ENCODE results near the gene GRID1. TPM values are rescaled to one million over a fixed set of nuclear protein-coding genes. Genes with fewer than 3 reads are reported as not detected.

The GRID1 gene
- total and polyA plus RNA-seq, 10 of the 15 experiments (the other 5 are each of a cell fraction or from before 2014, with no cell fraction given), result 0.04 to 0.62 (median 0.08) TPM; not detected in 5

GRCh38 chr10:86227501-86228258 is 138.9 kb downstream of the GRID1 start:
- CTCF ChIA-PET, result no interaction called here
- no peaks in the 10 kb centered on the region for H4K20me1 ChIP-seq (ENCODE audit: control insufficient read depth, insufficient read depth)
- WGBS (ENCODE audit: insufficient coverage, insufficient replicate concordance, low lambda C conversion rate, missing lambda C conversion rate), result 28% methylated on average over 5 of the region's 6 CpGs
- H3K27me3 ChIP-seq (replicated peaks in 1 of 2; ENCODE audit: control insufficient read depth in 2 of 2, insufficient read depth in 2 of 2, low read length in 1 of 2), result no peaks in the 10 kb centered on the region; a peak in 1 of 4 replicates
- in situ Hi-C loops (cut with MboI) (no loop called here), intact Hi-C loops (cut with micrococcal nuclease; ENCODE audit: unreplicated experiment) (no loop called here)
- no peak for DNase-seq (ENCODE audit: low read depth, low spot score)
- RAD21 ChIA-PET (ENCODE audit: unreplicated experiment), result no interaction called here
- ATAC-seq, result no peak
- no peaks in the 10 kb centered on the region for H3K79me2 ChIP-seq (ENCODE audit: control insufficient read depth, insufficient read depth, low read length)
- H3K4me1 ChIP-seq (ENCODE audit: control insufficient read depth, insufficient read depth, low read length), result peaks cover 10% of the 10 kb centered on the region
- no TSS peak for BruUV-seq (replicated peaks)
- no peak overlapping the region for H3K9ac ChIP-seq (ENCODE audit: control insufficient read depth, insufficient read depth, low read length)
- no peak overlapping the region for H2AFZ ChIP-seq (ENCODE audit: control insufficient read depth, low read depth, low read length)
- H3K9me3 ChIP-seq (replicated peaks; ENCODE audit: control insufficient read depth, insufficient read depth, low read length), result no peaks in the 10 kb centered on the region
- FAIRE-seq, result no peak
- no peaks in the 10 kb centered on the region for H3K36me3 ChIP-seq (ENCODE audit: control insufficient read depth in 2 of 2, insufficient read depth in 2 of 2, low read length in 1 of 2)
- SMC1A ChIA-PET (ENCODE audit: uncharacterized antibody, unreplicated experiment), result no interaction called here
- H3K4me2 ChIP-seq (ENCODE audit: control insufficient read depth, insufficient read depth), result no peak overlapping the region
- POLR2A ChIA-PET, result no interaction called here
- TF ChIP-seq WRNIP1 (IDR thresholded peaks at IDR 0.05; ENCODE audit: borderline replicate concordance, low read depth, low read length), result no peak
- no peak for TF ChIP-seq TCF7 (IDR thresholded peaks at IDR 0.05; ENCODE audit: borderline replicate concordance)
- no peak for TF ChIP-seq CREB1 (IDR thresholded peaks at IDR 0.05; ENCODE audit: low read depth)
- TF ChIP-seq HDAC6 (IDR thresholded peaks at IDR 0.05; ENCODE audit: unreplicated experiment), result no peak
- no peak for TF ChIP-seq MAX (IDR thresholded peaks at IDR 0.05; ENCODE audit: low read depth, low read length)
- TF ChIP-seq IRF4 (IDR thresholded peaks at IDR 0.05; ENCODE audit: low read depth, low read length), result no peak
- no peak overlapping the region for H3K27ac ChIP-seq (ENCODE audit: control insufficient read depth, insufficient read depth)
- H3K4me3 ChIP-seq, result no peak overlapping the region

DNA sequence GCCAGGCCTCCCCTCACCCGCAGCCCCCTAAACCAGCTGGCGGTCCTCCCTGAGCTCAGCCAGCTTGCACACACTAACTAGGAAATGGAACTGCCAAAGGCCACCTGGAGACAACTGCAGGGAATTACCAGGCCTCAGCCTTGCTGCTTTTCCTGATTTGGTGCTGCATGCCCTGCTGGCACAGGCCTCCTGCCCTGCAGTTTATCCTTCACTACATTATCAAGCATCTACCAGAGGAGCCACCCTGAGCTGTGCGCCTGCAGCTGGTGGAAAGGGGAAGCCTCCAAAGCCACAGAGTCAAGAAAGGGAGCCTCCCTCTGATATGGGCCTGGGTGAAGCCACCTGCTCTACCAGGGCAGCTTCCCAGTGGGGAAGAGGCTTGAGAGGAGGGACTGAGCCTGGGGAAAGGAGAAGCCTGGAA is 139.8 kb downstream of the GRID1 start:
- in situ Hi-C loops (cut with MboI), result no loop called here
- Histone ChIP-seq H3K9me3 (replicated peaks; ENCODE audit: control insufficient read depth, insufficient read depth, low read length) (no peaks in the 10 kb centered on the region), H2AFZ (ENCODE audit: control insufficient read depth, low read depth, low read length) (no peak overlapping the region), H3K4me3 (no peak overlapping the region), H3K79me2 (ENCODE audit: control insufficient read depth, insufficient read depth, low read length) (no peaks in the 10 kb centered on the region), H3K27me3 (replicated peaks in 1 of 2; ENCODE audit: control insufficient read depth in 2 of 2, insufficient read depth in 2 of 2, low read length in 1 of 2) (no peaks in the 10 kb centered on the region; a peak in 1 of 4 replicates), H3K4me1 (ENCODE audit: control insufficient read depth, insufficient read depth, low read length) (peaks cover 10% of the 10 kb centered on the region), H3K36me3 (ENCODE audit: control insufficient read depth in 2 of 2, insufficient read depth in 2 of 2, low read length in 1 of 2) (no peaks in the 10 kb centered on the region), H3K9ac (ENCODE audit: control insufficient read depth, insufficient read depth, low read length) (no peak overlapping the region), H3K27ac (ENCODE audit: control insufficient read depth, insufficient read depth) (no peak overlapping the region), H3K4me2 (ENCODE audit: control insufficient read depth, insufficient read depth) (no peak overlapping the region), H4K20me1 (ENCODE audit: control insufficient read depth, insufficient read depth) (no peaks in the 10 kb centered on the region)
- ATAC-seq (no peak), DNase-seq (ENCODE audit: low read depth, low spot score) (no peak), FAIRE-seq (no peak)
- ChIA-PET CTCF (interaction anchor here (0.5 kb wide), 1 partner anchor 14 kb away, joined by 3 read pairs; no protein-coding TSS in a partner anchor), POLR2A (no interaction called here), SMC1A (ENCODE audit: uncharacterized antibody, unreplicated experiment) (no interaction called here), RAD21 (ENCODE audit: unreplicated experiment) (no interaction called here)
- BruUV-seq (replicated peaks), result no TSS peak
- 36% methylated on average over 3 of the region's 3 CpGs for WGBS (ENCODE audit: insufficient coverage, insufficient replicate concordance, low lambda C conversion rate, missing lambda C conversion rate)
- intact Hi-C loops (cut with micrococcal nuclease; ENCODE audit: unreplicated experiment), result no loop called here
- TF ChIP-seq SIX5 (IDR thresholded peaks at IDR 0.05; ENCODE audit: low read depth, low read length, severe bottlenecking), result no peak
- no peak for TF ChIP-seq EGR1 (IDR thresholded peaks at IDR 0.05; ENCODE audit: borderline replicate concordance in 1 of 2, low read depth in 2 of 2, low read length in 2 of 2)
- TF ChIP-seq CHD1 (IDR thresholded peaks at IDR 0.05; ENCODE audit: low read depth, low read length), result no peak
- TF ChIP-seq EZH2 (IDR thresholded peaks at IDR 0.05; ENCODE audit: borderline replicate concordance, control insufficient read depth, low read depth, low read length), result no peak
- TF ChIP-seq BHLHE40 (IDR thresholded peaks at IDR 0.05; ENCODE audit: borderline replicate concordance in 1 of 2, low read depth in 2 of 2, low read length in 1 of 2), result no peak
- TF ChIP-seq SREBF2 (IDR thresholded peaks at IDR 0.05; ENCODE audit: low read length), result no peak
- TF ChIP-seq, protein P1, sequence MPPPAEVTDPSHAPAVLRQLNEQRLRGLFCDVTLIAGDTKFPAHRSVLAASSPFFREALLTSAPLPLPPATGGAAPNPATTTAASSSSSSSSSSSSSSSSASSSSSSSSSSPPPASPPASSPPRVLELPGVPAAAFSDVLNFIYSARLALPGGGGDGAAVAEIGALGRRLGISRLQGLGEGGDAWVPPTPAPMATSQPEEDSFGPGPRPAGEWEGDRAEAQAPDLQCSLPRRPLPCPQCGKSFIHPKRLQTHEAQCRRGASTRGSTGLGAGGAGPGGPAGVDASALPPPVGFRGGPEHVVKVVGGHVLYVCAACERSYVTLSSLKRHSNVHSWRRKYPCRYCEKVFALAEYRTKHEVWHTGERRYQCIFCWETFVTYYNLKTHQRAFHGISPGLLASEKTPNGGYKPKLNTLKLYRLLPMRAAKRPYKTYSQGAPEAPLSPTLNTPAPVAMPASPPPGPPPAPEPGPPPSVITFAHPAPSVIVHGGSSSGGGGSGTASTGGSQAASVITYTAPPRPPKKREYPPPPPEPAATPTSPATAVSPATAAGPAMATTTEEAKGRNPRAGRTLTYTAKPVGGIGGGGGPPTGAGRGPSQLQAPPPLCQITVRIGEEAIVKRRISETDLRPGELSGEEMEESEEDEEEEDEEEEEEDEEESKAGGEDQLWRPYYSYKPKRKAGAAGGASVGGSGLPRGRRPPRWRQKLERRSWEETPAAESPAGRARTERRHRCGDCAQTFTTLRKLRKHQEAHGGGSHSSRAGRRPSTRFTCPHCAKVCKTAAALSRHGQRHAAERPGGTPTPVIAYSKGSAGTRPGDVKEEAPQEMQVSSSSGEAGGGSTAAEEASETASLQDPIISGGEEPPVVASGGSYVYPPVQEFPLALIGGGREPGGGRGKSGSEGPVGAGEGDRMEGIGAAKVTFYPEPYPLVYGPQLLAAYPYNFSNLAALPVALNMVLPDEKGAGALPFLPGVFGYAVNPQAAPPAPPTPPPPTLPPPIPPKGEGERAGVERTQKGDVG (CRISPR knock-in tag; IDR thresholded peaks at IDR 0.05), result no peak
- no peak for TF ChIP-seq JUND (IDR thresholded peaks at IDR 0.05; ENCODE audit: low read depth, low read length)
- TF ChIP-seq NFIC (IDR thresholded peaks at IDR 0.05; ENCODE audit: low read depth, low read length), result no peak
